ENCODE results near the gene XYLT1.
A peak's percentile ranks its signal among the peaks of the same experiment; 100 is the strongest.

The XYLT1 gene

GRCh38 chr16:17078931-17079631 lies 391.7 kb downstream of the XYLT1 start:
- in situ Hi-C loops (cut with MboI; ENCODE audit: low sequenced_read_pairs, unreplicated experiment) = no loop called here
- no peak for DNase-seq (ENCODE audit: low spot score)
- no peak for TF ChIP-seq CTCF (IDR thresholded peaks at IDR 0.05; ENCODE audit: borderline replicate concordance, control extremely low read depth, extremely low read depth, insufficient read depth, missing control alignments)

GRCh38 chr16:17076818-17077498 lies 393.8 kb downstream of the XYLT1 start:
- DNase-seq (ENCODE audit: low spot score) = no peak
- TF ChIP-seq CTCF (IDR thresholded peaks at IDR 0.05; ENCODE audit: borderline replicate concordance, control extremely low read depth, extremely low read depth, insufficient read depth, missing control alignments) = no peak
- in situ Hi-C loops (cut with MboI; ENCODE audit: low sequenced_read_pairs, unreplicated experiment) = no loop called here

GRCh38 chr16:17076092-17076754 lies 394.5 kb downstream of the XYLT1 start:
- TF ChIP-seq CTCF (IDR thresholded peaks at IDR 0.05; ENCODE audit: borderline replicate concordance, control extremely low read depth, extremely low read depth, insufficient read depth, missing control alignments) = no peak
- in situ Hi-C loops (cut with MboI; ENCODE audit: low sequenced_read_pairs, unreplicated experiment) = no loop called here
- DNase-seq (ENCODE audit: low spot score) = peak; percentile 62

DNA sequence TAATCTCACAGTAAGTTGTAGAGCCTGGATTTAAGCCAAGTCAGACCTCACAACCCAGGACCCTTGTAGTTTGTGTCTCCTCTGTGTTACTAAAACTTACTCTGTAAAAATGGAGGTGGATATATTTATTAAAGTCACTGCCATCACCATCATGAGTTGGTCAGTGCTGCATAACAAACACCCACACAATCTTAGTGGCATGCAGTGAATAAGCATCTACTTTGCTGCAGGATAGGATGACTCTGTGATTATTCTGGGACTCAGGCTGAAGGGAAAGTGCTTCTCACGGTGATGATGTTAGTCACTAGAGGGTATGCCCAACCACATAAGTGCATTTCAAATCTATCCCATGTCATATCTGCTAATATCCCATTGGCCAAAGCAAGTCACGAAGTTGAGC lies 398.7 kb downstream of the XYLT1 start:
- no peak for TF ChIP-seq CTCF (IDR thresholded peaks at IDR 0.05; ENCODE audit: borderline replicate concordance, control extremely low read depth, extremely low read depth, insufficient read depth, missing control alignments)
- in situ Hi-C loops (cut with MboI; ENCODE audit: low sequenced_read_pairs, unreplicated experiment) = no loop called here
- no peak for DNase-seq (ENCODE audit: low spot score)

DNA sequence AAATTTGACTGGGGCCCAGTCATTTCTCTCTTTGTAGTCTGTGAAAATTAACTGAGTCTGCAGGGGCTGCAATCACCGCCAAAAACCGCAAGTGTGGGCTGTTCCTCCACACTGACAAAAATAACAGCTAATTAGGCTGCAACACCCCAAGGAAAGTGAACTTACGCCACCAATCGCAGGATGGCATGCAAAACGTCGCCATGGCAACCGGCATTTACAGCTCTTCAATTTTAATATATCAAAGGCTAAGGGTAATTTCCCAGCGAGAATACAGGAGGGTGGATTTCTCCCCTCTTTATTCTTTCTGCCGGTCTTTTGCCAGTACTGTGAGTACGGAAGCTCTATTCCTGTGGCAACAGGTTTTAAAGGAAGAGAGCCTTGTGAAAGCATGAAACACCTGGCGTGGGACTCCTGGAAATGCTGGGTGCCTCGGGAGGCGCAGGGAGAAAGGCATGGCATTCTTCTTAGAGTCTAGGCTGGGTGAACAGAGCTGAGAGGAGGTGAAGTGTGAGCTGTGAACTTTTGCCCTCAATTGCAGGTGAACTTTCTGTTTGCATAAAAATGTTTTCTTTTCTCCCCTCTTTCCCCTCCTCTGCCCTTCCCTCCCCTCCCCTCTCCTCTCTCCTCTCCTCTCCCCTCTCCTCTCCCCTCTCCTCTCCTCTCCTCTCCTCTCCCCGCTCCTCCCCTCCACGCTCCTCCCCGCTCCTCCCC lies 399.7 kb downstream of the XYLT1 start:
- in situ Hi-C loops (cut with MboI; ENCODE audit: low sequenced_read_pairs, unreplicated experiment) = no loop called here
- peak; percentile 82 for DNase-seq (ENCODE audit: low spot score)
- TF ChIP-seq CTCF (IDR thresholded peaks at IDR 0.05; ENCODE audit: borderline replicate concordance, control extremely low read depth, extremely low read depth, insufficient read depth, missing control alignments) = no peak

GRCh38 chr16:17069681-17070080 lies 401.1 kb downstream of the XYLT1 start:
- no peak for DNase-seq (ENCODE audit: low spot score)
- in situ Hi-C loops (cut with MboI; ENCODE audit: low sequenced_read_pairs, unreplicated experiment) = no loop called here
- TF ChIP-seq CTCF (IDR thresholded peaks at IDR 0.05; ENCODE audit: borderline replicate concordance, control extremely low read depth, extremely low read depth, insufficient read depth, missing control alignments) = no peak
